Measurements from ENCODE around the gene ROR1. TPM values are rescaled to one million over a fixed set of nuclear protein-coding genes. Genes with fewer than 3 reads are reported as not detected.

Gene ROR1
- total and polyA plus RNA-seq, 2 of the 13 experiments (the other 11 are each of a cell fraction or from before 2014, with no cell fraction given) = 0.58 to 2.3 TPM

- peak; percentile 64 for TF ChIP-seq ZNF782 (CRISPR knock-in tag; IDR thresholded peaks at IDR 0.05; ENCODE audit: borderline replicate concordance)
- TF ChIP-seq, protein P1, sequence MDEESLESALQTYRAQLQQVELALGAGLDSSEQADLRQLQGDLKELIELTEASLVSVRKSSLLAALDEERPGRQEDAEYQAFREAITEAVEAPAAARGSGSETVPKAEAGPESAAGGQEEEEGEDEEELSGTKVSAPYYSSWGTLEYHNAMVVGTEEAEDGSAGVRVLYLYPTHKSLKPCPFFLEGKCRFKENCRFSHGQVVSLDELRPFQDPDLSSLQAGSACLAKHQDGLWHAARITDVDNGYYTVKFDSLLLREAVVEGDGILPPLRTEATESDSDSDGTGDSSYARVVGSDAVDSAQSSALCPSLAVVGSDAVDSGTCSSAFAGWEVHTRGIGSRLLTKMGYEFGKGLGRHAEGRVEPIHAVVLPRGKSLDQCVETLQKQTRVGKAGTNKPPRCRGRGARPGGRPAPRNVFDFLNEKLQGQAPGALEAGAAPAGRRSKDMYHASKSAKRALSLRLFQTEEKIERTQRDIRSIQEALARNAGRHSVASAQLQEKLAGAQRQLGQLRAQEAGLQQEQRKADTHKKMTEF (CRISPR knock-in tag; IDR thresholded peaks at IDR 0.05) = peak; percentile 50; the same call in 1 of the 2 replicates
- TF ChIP-seq ZNF724P (CRISPR knock-in tag; IDR thresholded peaks at IDR 0.05; ENCODE audit: borderline replicate concordance) = peak; percentile 74; the same call in 1 of the 2 replicates
- TF ChIP-seq MXD3 (CRISPR knock-in tag; IDR thresholded peaks at IDR 0.05) = peak; percentile 81
- TF ChIP-seq ZNF761 (CRISPR knock-in tag; conservative IDR thresholded peaks at IDR 0.05) = peak; percentile 73; the same call in 1 of the 2 replicates
- TF ChIP-seq HES4 (CRISPR knock-in tag; IDR thresholded peaks at IDR 0.05; ENCODE audit: borderline replicate concordance) = peak; percentile 61; the same call in 1 of the 2 replicates
- no peak for TF ChIP-seq ZNF468 (CRISPR knock-in tag; IDR thresholded peaks at IDR 0.05)
- 0 out of 2 replicates have a peak, but pooled peaks have one; percentile 83 for TF ChIP-seq ZNF33B (CRISPR knock-in tag; IDR thresholded peaks at IDR 0.05)
- no peak for TF ChIP-seq BHLHE40 (IDR thresholded peaks at IDR 0.05; ENCODE audit: low read length)
These were observed at the start of gene ROR1 (continued) for GRCh38 chr1:63773815-63774616.

GRCh38 chr1:63724375-63724899 lies 49.4 kb upstream of the ROR1 start:
- H3K9ac ChIP-seq (ENCODE audit: insufficient read depth, low read depth, low read length) = no peak overlapping the region
- H3K27ac ChIP-seq (ENCODE audit: extremely low read length, insufficient read depth, low read length) = no peak overlapping the region
- DNase-seq (ENCODE audit: low spot score) (no peak), FAIRE-seq (no peak), ATAC-seq (no peak)
- no peaks in the 10 kb centered on the region for H4K20me1 ChIP-seq (ENCODE audit: insufficient read depth, low read length)
- no peaks in the 10 kb centered on the region for H3K27me3 ChIP-seq (ENCODE audit: control insufficient read depth in 1 of 2, insufficient read depth in 2 of 2, low read length in 2 of 2)
- BruUV-seq (replicated peaks) = no TSS peak
- ChIA-PET POLR2A (no interaction called here), CTCF (ENCODE audit: low intra/inter-chr PET ratio, low total read pairs) (no interaction called here)
- H3K9me3 ChIP-seq (ENCODE audit: low read length) = no peaks in the 10 kb centered on the region
- H3K79me2 ChIP-seq (ENCODE audit: insufficient read depth, low read length) = no peaks in the 10 kb centered on the region
- no peak overlapping the region for H3K4me3 ChIP-seq (replicated peaks in 1 of 3; ENCODE audit: insufficient read depth in 1 of 3, low read depth in 2 of 3, low read length in 3 of 3)
- H2AFZ ChIP-seq (ENCODE audit: low read length) = no peak overlapping the region
- no peak overlapping the region for H3K4me2 ChIP-seq (ENCODE audit: low read depth, low read length)
- intact Hi-C loops (cut with micrococcal nuclease; ENCODE audit: unreplicated experiment) (no loop called here), in situ Hi-C loops (cut with HindIII; ENCODE audit: extremely low pct_ligation_motif_present, low pct_unique_long_range_greater_than_20kb) (no loop called here)
- no peaks in the 10 kb centered on the region for H3K36me3 ChIP-seq (replicated peaks in 1 of 2; ENCODE audit: control insufficient read depth in 1 of 2, insufficient read depth in 2 of 2, low read length in 2 of 2)
- peaks cover 10% of the 10 kb centered on the region for H3K4me1 ChIP-seq (ENCODE audit: insufficient read depth, low read length)
- 77% methylated on average over 3 of the region's 3 CpGs for WGBS (ENCODE audit: low lambda C conversion rate)
- TF ChIP-seq ZNF563 (CRISPR knock-in tag; IDR thresholded peaks at IDR 0.05) (no peak), PPARG (CRISPR knock-in tag; conservative IDR thresholded peaks at IDR 0.05) (no peak), ZC3H13 (CRISPR knock-in tag; IDR thresholded peaks at IDR 0.05) (no peak), MEF2D (CRISPR knock-in tag; IDR thresholded peaks at IDR 0.05) (no peak), ZNF136 (CRISPR knock-in tag; IDR thresholded peaks at IDR 0.05; ENCODE audit: low read depth) (no peak), BRD4 (CRISPR knock-in tag; IDR thresholded peaks at IDR 0.05) (no peak), ZFY (CRISPR knock-in tag; IDR thresholded peaks at IDR 0.05) (no peak), PRPF4 (IDR thresholded peaks at IDR 0.05; ENCODE audit: low read depth, low read length, poor library complexity, severe bottlenecking) (no peak), RBM22 (optimal IDR thresholded peaks at IDR 0.05; ENCODE audit: low read length) (no peak), STAG1 (CRISPR knock-in tag; IDR thresholded peaks at IDR 0.05) (no peak), ZNF564 (CRISPR knock-in tag; IDR thresholded peaks at IDR 0.05) (no peak), ZZZ3 (CRISPR knock-in tag; IDR thresholded peaks at IDR 0.05; ENCODE audit: borderline replicate concordance) (no peak), ERF (CRISPR knock-in tag; IDR thresholded peaks at IDR 0.05) (no peak)

Measured in HepG2 (cell line).